BLaER1 treated with 17β-estradiol and CSF1 and Interleukin-3, amounts not matched to agents 10 nM and 100 nM (cell line): Measurements from ENCODE around the gene RPL18.
"Not testable (repeated sequence)": the region's sequence is repeated elsewhere in the genome, so short reads cannot be mapped to it uniquely, and the experiment has no call there.

Experiments
- H3K27ac ChIP-seq, 11 experiments: shearing (Covaris generic); formaldehyde crosslinking; 2 replicates each; pipeline ENCODE4 v1.8.1; 2022
- H3K27me3 ChIP-seq, 11 experiments: shearing (Covaris generic); formaldehyde crosslinking; 2 replicates each; pipeline ENCODE4 v1.8.1; 2022
- H3K36me3 ChIP-seq, 11 experiments: shearing (Covaris generic); formaldehyde crosslinking; 2 replicates each; pipeline ENCODE4 v1.8.1; 2022
- H3K4me1 ChIP-seq, 10 experiments: shearing (Covaris generic); formaldehyde crosslinking; 2 replicates each; pipeline ENCODE4 v1.8.1; 2022
- H3K4me2 ChIP-seq, 11 experiments: shearing (Covaris generic); formaldehyde crosslinking; 2 replicates each; pipeline ENCODE4 v1.8.1; 2022
- H3K4me3 ChIP-seq, 10 experiments: shearing (Covaris generic); formaldehyde crosslinking; 2 replicates each; pipeline ENCODE4 v1.8.1; 2022
- H3K9ac ChIP-seq, 11 experiments: shearing (Covaris generic); formaldehyde crosslinking; 2 replicates each; pipeline ENCODE4 v1.8.1; 2022
- H3K9me3 ChIP-seq, 11 experiments: shearing (Covaris generic); formaldehyde crosslinking; replicated peaks in 1 of 11; 2 replicates each; pipeline ENCODE4 v1.8.1; 2022
- H4K20me1 ChIP-seq, 11 experiments: shearing (Covaris generic); formaldehyde crosslinking; 2 replicates each; pipeline ENCODE4 v1.8.1; 2022
- Cebpa-rat ChIP-seq, 11 experiments: shearing (Covaris generic); IDR thresholded peaks; 2 replicates each; pipeline ENCODE4 v1.8.1; 2022

The RPL18 gene

GRCh38 chr19:48659768-48660167, 40.8 kb upstream of the RPL18 start:
- H3K4me1 ChIP-seq = peaks cover 15 to 57% (median 35%) of the 10 kb centered on the region in 10 experiments
- no peak overlapping the region for H3K4me3 ChIP-seq
- H3K4me2 ChIP-seq = peak overlapping the region in 8 of 11 experiments; percentile 47 to 74 (median 56); a peak in 11 of 22 replicates
- no peaks in the 10 kb centered on the region for H3K36me3 ChIP-seq
- H4K20me1 ChIP-seq = no peaks in the 10 kb centered on the region
- no peaks in the 10 kb centered on the region for H3K27me3 ChIP-seq
- peak in 1 of 11 experiments; percentile 27; a peak in 1 of 22 replicates for TF ChIP-seq Cebpa-rat (IDR thresholded peaks at IDR 0.05)
- peak overlapping the region in 9 of 11 experiments; percentile 71 to 86 (median 84); a peak in 14 of 22 replicates for H3K27ac ChIP-seq
- no peak overlapping the region for H3K9ac ChIP-seq
- H3K9me3 ChIP-seq = no peaks in the 10 kb centered on the region; a peak in 1 of 22 replicates

GRCh38 chr19:48658483-48658882, 39.5 kb upstream of the RPL18 start:
- no peak overlapping the region for H3K4me3 ChIP-seq
- H3K36me3 ChIP-seq = no peaks in the 10 kb centered on the region
- peaks cover 26 to 69% (median 47%) of the 10 kb centered on the region in 10 experiments for H3K4me1 ChIP-seq
- H3K9me3 ChIP-seq = no peaks in the 10 kb centered on the region; a peak in 1 of 22 replicates
- no peaks in the 10 kb centered on the region for H3K27me3 ChIP-seq
- no peaks in the 10 kb centered on the region for H4K20me1 ChIP-seq
- H3K4me2 ChIP-seq = no peak overlapping the region
- H3K27ac ChIP-seq = no peak overlapping the region
- H3K9ac ChIP-seq = no peak overlapping the region
- no peak for TF ChIP-seq Cebpa-rat (IDR thresholded peaks at IDR 0.05)

GRCh38 chr19:48657828-48658227, 38.9 kb upstream of the RPL18 start:
- not testable (repeated sequence) for H3K27ac ChIP-seq, H3K4me3 ChIP-seq, H3K27me3 ChIP-seq

GRCh38 chr19:48656840-48657474, 38.0 kb upstream of the RPL18 start:
- no peak for TF ChIP-seq Cebpa-rat (IDR thresholded peaks at IDR 0.05)
- Histone ChIP-seq H3K4me2 (peak overlapping the region in 2 of 11 experiments; percentile 4 to 26; a peak in 2 of 22 replicates), H3K9ac (no peak overlapping the region)

More at GRCh38 chr19:48657828-48658227, 38.9 kb upstream of the RPL18 start:
- H3K36me3 ChIP-seq, H3K9ac ChIP-seq, H4K20me1 ChIP-seq, H3K9me3 ChIP-seq: not testable (repeated sequence)
- Histone ChIP-seq H3K4me1 (peaks cover 32 to 70% (median 54%) of the 10 kb centered on the region in 10 experiments), H3K4me2 (peak overlapping the region in 1 of 11 experiments; percentile 26; a peak in 1 of 22 replicates)

GRCh38 chr19:48654299-48655059, 35.5 kb upstream of the RPL18 start:
- H3K4me3 ChIP-seq = no peak overlapping the region

More at GRCh38 chr19:48656840-48657474, 38.0 kb upstream of the RPL18 start:
- H3K27me3 ChIP-seq = no peaks in the 10 kb centered on the region
- no peak overlapping the region for H3K4me3 ChIP-seq
- H3K9me3 ChIP-seq = no peaks in the 10 kb centered on the region; a peak in 1 of 22 replicates
- no peaks in the 10 kb centered on the region for H3K36me3 ChIP-seq
- peak overlapping the region in 2 of 11 experiments; percentile 3 to 34; a peak in 2 of 22 replicates for H3K27ac ChIP-seq
- peaks cover 39 to 70% (median 57%) of the 10 kb centered on the region in 10 experiments for H3K4me1 ChIP-seq
- no peaks in the 10 kb centered on the region for H4K20me1 ChIP-seq

GRCh38 chr19:48651683-48652048, 32.7 kb upstream of the RPL18 start:
- Histone ChIP-seq H3K27ac (peak overlapping the region in 10 of 11 experiments; percentile 12 to 100 (median 96); a peak in 19 of 22 replicates), H3K27me3 (no peaks in the 10 kb centered on the region), H3K4me2 (peak overlapping the region in 10 of 11 experiments; percentile 27 to 83 (median 63); a peak in 18 of 22 replicates), H3K9me3 (no peaks in the 10 kb centered on the region), H3K36me3 (no peaks in the 10 kb centered on the region), H3K9ac (peak overlapping the region in 8 of 11 experiments; percentile 17 to 58 (median 50); a peak in 11 of 22 replicates), H3K4me1 (peaks cover 67 to 85% (median 81%) of the 10 kb centered on the region in 10 experiments), H4K20me1 (no peaks in the 10 kb centered on the region), H3K4me3 (no peak overlapping the region)
- TF ChIP-seq Cebpa-rat (IDR thresholded peaks at IDR 0.05) = no peak

More at GRCh38 chr19:48654299-48655059, 35.5 kb upstream of the RPL18 start:
- no peaks in the 10 kb centered on the region for H3K36me3 ChIP-seq
- TF ChIP-seq Cebpa-rat (IDR thresholded peaks at IDR 0.05) = no peak
- H3K27ac ChIP-seq = peak overlapping the region in 9 of 11 experiments; percentile 15 to 100 (median 94); a peak in 20 of 22 replicates
- H4K20me1 ChIP-seq = no peaks in the 10 kb centered on the region
- peaks cover 47 to 73% (median 61%) of the 10 kb centered on the region in 10 experiments for H3K4me1 ChIP-seq
- H3K9ac ChIP-seq = peak overlapping the region in 10 of 11 experiments; percentile 1 to 68 (median 50); a peak in 17 of 22 replicates
- no peaks in the 10 kb centered on the region for H3K27me3 ChIP-seq
- H3K4me2 ChIP-seq = peak overlapping the region; percentile 23 to 78 (median 64); a peak in 21 of 22 replicates
- no peaks in the 10 kb centered on the region for H3K9me3 ChIP-seq

- Histone ChIP-seq H3K9me3 (no peaks in the 10 kb centered on the region), H3K27me3 (no peaks in the 10 kb centered on the region), H3K4me2 (peak overlapping the region in 9 of 11 experiments; percentile 62 to 88 (median 77); a peak in 15 of 22 replicates), H4K20me1 (no peaks in the 10 kb centered on the region), H3K9ac (peak overlapping the region in 6 of 11 experiments; percentile 18 to 92 (median 86); a peak in 9 of 22 replicates), H3K27ac (peak overlapping the region in 10 of 11 experiments; percentile 0 to 100 (median 96); a peak in 19 of 22 replicates), H3K4me1 (peaks cover 67 to 87% (median 80%) of the 10 kb centered on the region in 10 experiments), H3K36me3 (no peaks in the 10 kb centered on the region), H3K4me3 (no peak overlapping the region)
- TF ChIP-seq Cebpa-rat (IDR thresholded peaks at IDR 0.05) = no peak
These were observed 32.1 kb upstream of the RPL18 start for GRCh38 chr19:48650974-48651682.

- Histone ChIP-seq H3K27me3 (no peaks in the 10 kb centered on the region), H3K4me2 (peak overlapping the region; percentile 62 to 88 (median 77)), H3K36me3 (no peaks in the 10 kb centered on the region), H3K4me1 (peaks cover 64 to 86% (median 83%) of the 10 kb centered on the region in 10 experiments), H3K9ac (peak overlapping the region; percentile 81 to 92 (median 84); a peak in 21 of 22 replicates), H4K20me1 (no peaks in the 10 kb centered on the region), H3K9me3 (no peaks in the 10 kb centered on the region), H3K4me3 (peak overlapping the region in 3 of 10 experiments; percentile 21 to 27 (median 23); a peak in 4 of 20 replicates), H3K27ac (peak overlapping the region; percentile 94 to 100 (median 97))
- no peak for TF ChIP-seq Cebpa-rat (IDR thresholded peaks at IDR 0.05)
These were observed 29.2 kb upstream of the RPL18 start for GRCh38 chr19:48648134-48648533.
